GM21423 (cell line): Measurements from ENCODE around the gene ESR1.

Experiments
- ATAC-seq: cut with Tn5 transposase; IDR thresholded peaks from one replicate; pipeline ENCODE4 v1.9.1; 2021; ENCODE audit warnings: mild to moderate bottlenecking, moderate library complexity; ENCODE audit not compliant: unreplicated experiment

Gene ESR1

DNA sequence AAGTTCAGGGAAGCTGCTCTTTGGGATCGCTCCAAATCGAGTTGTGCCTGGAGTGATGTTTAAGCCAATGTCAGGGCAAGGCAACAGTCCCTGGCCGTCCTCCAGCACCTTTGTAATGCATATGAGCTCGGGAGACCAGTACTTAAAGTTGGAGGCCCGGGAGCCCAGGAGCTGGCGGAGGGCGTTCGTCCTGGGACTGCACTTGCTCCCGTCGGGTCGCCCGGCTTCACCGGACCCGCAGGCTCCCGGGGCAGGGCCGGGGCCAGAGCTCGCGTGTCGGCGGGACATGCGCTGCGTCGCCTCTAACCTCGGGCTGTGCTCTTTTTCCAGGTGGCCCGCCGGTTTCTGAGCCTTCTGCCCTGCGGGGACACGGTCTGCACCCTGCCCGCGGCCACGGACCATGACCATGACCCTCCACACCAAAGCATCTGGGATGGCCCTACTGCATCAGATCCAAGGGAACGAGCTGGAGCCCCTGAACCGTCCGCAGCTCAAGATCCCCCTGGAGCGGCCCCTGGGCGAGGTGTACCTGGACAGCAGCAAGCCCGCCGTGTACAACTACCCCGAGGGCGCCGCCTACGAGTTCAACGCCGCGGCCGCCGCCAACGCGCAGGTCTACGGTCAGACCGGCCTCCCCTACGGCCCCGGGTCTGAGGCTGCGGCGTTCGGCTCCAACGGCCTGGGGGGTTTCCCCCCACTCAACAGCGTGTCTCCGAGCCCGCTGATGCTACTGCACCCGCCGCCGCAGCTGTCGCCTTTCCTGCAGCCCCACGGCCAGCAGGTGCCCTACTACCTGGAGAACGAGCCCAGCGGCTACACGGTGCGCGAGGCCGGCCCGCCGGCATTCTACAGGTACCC lies at the start of gene ESR1:
Gene ESR1, plus strand, starts transcription at position 170 of the 858 bp plus-strand sequence. Its CDS starts 231 bp downstream, at position 401.
- ATAC-seq: no peak

DNA sequence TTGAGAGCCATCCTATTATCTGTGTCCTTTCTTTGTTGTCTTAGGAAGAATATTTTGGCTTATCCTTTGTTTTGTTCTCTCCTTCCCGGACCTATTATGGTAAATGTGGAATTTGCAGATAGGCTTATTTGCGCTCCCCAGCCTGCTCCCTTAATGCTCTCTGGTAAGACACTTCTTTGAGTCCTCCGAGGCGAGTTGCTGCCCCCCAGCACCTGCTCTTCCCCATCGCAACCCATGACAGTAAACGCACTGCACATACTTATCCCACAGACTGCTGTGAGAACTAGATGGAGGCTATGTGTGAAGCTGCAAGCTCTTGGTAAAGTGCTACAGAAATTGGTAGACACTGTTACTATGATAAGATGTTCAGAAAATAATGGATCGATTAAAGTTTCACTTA lies 47.0 kb upstream of the ESR1 start:
- no peak for ATAC-seq

DNA sequence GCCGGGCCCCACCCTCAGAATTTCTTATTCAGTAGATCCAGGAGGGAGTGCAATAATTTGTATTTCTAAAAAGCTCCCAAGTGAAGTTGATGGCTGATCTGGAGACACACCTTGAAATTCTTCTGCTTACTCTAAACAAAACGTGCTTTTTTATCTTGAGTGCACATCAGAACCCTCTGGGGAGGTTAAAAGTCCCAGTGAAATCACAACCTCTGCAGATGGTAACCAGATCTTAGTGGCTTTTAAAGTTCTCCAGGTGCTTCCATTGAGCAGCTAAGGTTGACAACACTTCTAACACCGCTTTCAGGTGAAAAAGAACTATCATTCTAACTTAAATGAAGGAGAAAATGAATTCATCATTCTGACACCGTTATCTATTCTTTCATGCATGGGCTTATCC lies 45.6 kb upstream of the ESR1 start:
- no peak for ATAC-seq

DNA sequence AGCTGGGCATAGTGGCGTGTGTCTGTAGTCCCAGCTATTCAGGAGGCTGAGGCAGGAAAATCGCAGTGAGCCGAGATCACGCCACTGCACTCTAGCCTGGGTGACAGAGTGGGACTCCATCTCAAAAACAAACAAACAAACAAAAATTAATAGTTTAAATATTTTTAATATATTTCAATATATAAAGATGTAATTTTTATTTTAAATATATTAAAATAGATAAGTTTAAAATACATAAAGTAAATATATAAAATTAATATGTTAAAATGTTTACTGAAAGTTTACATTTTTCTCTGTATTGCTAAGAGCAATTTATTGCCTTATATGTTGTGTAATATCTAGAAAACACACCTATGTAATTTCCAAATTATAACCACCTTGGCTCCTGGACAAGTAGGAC lies 44.7 kb upstream of the ESR1 start:
- no peak for ATAC-seq

DNA sequence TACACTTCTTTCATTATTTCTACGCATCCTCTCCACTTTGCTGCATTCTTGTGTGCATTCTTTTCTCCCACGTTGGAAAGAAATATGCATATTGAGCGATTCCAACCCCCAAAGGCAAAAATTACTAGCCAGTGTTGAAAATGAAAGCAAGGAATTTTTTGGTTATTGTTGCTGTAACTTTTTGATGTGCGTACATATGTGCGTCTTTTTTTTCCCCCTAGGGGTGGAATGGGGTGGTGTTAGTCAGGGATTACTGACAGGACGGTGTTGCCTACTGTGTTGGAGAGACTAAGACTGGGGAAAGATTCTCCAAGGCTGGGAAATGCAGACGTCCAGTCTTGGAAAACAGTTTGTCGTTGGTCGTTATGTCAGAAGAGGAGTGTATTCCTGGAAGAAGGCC lies 44.2 kb upstream of the ESR1 start:
- ATAC-seq: no peak

DNA sequence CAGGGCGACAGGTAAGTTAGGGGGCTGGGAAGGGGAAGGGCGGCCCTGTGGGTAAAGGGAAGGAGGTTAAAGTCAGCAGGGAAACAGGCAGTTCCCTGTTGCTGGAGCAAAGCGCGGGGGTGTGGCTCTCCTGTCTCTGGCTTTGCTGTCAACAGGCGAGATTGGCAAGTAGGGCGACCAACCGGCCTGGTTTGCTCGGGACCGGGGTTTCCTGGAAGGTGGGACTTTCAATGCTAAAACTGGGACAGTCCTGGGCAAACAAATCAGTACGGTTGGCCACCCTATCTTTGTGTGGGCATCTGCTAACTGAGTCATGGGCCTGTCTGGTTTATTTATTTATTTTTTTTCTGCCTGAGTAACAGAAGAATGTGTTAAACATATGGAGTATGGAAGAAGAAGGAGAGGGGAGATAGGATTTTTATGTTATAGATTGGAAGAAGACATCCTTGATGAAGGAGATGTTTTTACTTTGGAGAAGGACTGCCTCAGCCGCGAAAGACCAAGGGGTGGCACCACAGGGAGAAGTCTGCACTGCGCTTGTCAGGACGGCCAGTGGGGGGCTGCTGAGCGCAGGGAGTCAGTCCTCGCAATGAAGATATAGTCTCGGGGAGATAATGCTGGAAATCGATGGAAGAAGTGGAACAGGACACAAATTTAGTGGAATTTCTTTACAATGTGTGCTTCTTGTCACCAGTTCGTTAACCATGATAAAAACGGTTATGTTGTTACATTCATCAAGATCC lies 43.4 kb upstream of the ESR1 start:
- peak; percentile 86 for ATAC-seq

DNA sequence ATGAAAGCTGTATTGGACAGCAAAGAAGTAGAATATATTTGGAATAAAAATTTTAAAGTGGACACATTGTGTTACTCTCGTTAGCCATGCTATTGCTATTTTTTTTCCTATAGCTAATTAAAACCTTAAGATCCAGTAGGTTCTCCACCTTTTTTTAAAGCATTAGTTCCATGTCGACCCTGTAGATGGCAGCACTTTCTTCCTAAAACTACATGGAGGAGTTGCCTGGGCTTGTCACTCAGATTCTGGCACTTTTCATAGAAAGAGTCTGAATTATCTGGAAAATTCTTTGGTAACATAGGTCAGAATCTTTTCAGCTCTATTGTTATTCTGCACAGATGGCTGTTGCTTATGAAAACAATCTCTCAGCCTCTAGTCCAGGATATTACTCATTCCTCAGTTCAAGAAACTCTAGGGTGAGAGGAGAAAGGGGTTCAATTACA lies 42.0 kb upstream of the ESR1 start:
- ATAC-seq: no peak

DNA sequence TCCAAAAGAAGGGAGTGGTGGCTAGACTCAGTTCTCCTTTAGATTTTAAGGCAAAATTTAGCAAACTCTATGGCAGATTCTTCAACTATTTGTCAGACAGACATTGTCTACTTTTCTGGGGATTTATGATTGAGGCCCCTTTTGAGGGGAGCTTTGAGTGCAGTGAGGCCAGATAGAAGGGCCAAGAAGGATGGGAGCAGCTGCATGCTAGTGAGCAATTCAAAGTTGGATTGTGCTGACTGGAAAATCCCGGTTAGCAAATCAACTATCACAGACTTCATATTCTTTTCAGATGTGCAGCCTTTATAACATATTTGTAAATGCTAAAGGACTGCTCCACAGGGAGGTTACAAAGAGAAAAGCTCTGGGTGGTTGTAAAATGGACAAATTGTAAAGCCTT lies 35.0 kb upstream of the ESR1 start:
- ATAC-seq: no peak

DNA sequence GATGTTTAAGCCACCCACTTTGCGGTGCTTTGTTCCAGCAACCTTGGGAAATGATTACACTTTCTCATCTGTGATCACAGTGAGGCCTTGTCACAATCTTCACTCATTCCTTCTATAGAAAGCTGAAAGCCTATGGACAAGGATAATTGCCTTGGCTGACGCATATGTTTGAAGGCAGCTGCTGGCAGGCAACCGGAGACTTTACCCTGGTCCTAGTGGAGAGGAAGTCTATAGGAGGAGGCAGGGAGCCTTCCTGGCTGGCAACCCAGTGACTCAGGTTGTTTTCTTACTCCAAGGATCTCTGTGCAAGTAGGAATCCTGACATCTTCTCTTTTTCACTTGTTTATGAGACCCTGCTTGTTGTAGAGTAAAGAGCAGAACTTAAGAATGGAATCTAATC lies 34.1 kb upstream of the ESR1 start:
- ATAC-seq: no peak

DNA sequence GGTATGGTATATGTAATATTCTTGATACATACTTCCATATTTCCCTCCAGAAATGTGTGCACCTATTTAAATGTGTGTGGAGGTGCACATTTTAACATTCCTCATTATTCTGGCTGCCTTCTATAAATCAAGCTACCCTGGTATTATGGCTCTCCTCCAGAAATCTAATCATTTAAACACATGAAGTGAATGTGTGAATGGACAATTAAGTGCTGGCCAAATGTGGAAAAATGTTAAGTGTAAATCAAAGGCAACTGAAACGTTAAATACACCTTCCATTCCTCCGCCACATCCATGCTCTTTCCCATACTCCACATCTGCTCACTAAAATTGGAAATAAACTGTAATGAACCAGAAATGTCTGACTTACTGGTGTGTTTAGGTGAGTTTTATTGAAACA lies 24.9 kb upstream of the ESR1 start:
- no peak for ATAC-seq

DNA sequence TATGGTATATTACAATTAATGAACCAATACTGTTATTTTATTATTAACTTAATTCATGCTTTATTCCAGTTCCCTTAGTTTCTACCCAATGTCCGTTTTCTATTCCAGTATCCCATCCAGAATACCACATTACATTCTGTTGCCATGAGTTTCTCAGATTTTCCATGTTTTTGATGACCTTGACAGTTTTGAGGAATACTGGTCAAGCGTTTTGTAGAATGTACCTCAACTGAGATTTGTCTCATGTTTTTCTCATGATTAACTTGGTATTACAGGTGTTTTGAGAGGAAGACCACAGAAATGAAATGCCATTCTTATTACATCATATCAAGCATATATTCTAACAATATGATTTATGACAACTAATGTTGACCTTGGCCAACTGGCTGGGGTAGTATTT lies 23.8 kb upstream of the ESR1 start:
- ATAC-seq: no peak

DNA sequence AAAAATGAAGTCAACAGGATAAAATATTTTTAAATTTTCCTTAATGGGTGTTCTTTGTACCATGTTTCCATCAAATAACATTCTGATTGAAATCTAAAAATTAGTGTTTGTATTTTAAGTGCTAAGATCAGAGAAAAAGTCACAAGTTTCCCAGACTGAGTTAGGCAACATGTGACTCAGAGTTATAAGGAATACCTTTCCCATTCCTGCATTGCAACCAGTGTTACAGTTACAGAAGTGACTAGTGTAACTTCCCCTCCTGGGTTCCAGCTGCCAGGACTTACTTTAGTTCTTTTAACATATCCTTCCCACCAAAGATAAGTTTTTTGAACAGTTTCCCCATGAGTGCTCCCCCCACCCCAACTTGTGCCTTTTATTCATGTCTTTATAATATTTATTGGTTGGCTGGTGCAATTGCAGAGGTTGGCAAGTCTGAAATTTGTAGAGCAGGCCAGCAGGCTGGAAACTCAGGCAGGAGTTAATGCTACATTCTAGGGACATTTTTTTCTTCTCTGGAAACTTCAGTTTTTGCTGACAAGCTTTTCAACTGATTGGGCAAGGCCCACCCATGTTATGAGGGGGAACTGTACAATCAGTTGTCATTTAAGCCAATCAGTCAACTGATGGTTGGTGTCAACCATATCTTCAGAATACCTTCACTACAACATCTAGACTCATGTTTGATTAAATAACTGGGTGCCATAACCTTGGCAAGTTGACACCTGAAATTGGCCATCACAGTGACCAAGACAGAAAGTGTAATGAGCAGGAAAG lies 22.9 kb upstream of the ESR1 start:
- ATAC-seq: no peak

DNA sequence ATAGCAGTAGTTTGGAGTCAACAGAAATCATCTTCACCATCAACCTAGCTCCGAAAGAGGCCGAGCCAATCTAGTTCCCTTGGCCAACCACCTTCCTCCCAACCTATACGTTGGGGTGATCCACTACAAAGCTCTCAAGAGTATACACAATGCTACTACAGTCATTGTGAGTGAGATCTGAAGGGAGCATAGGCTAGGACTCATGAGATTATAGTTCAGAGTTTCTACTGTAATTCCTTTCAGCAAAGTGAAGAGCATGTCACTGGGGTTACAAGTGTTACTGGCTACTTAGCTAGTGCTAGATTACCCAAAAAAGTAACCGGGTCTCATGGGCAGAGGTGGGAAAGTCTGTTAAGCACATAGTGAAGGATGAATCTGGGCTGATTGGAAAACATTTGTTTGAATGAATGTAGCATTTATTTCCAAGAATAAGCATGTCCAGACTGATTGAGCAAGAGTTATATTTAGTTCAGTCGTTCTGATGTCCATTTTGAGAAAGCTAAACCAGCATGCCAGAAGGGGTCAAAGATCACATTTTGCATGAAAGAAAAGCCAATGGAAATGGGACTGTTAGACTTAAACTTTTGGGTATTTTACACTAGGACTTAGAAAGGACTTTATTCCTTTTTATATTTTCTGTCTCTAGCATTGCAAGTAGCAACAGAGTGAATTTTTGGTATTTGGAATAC lies 10.5 kb upstream of the ESR1 start:
- no peak for ATAC-seq

DNA sequence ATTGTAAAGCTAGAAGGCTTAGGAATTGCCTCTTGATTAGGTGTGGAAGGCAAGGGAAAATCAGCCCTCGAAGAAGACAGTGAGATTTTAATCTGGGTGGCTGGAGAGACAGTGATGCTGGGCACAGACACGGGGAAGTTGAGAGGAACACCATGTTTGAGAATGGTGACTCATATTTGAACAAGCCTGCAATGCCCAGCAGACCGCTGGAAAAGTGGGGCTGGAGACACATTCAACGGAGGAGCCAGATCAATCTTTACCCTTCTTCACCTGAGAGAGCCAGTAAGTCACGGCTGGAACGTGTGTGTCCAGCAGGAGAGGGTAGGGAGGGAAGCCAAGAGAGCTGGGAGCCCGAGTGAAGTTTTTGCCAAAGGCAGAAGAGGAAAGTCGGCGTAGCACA lies 3.7 kb upstream of the ESR1 start:
- ATAC-seq: no peak

DNA sequence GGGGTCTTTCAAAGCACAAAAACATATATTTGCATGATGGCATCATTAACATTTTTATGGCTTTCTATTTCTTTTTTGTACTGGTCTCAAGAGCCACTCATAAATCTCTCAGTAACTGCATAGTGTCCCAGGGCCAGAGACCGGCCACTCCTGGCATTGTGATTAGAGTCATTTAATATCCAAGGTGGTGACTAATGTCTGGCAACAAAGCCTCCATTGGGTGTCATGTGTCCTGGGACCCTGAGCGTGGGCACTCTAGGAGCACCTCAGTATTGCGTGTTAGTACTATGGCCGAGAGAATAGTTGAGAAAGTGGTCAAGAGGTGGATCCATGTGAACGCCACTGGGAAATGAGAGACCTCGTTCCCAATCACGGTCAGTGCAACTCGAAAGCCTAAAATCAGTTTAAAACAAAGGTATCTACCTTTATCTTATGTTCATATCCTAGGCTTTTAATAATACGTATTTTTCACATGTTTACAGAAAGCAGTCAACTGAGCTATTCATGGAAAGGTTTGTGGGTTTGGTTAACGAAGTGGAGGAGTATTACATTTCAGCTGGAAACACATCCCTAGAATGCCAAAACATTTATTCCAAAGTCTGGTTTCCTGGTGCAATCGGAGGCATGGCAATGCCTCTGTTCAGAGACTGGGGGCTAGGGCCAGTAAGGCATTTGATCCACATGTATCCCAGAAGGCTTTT lies 2.7 kb upstream of the ESR1 start:
- ATAC-seq: no peak

DNA sequence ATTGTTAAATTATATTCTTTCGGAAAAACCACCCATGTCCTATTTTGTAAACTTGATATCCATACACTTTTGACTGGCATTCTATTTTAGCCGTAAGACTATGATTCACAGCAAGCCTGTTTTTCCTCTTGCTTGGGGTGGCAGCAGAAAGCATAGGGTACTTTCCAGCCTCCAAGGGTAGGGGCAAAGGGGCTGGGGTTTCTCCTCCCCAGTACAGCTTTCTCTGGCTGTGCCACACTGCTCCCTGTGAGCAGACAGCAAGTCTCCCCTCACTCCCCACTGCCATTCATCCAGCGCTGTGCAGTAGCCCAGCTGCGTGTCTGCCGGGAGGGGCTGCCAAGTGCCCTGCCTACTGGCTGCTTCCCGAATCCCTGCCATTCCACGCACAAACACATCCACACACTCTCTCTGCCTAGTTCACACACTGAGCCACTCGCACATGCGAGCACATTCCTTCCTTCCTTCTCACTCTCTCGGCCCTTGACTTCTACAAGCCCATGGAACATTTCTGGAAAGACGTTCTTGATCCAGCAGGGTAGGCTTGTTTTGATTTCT lies 2.1 kb upstream of the ESR1 start:
- no peak for ATAC-seq

DNA sequence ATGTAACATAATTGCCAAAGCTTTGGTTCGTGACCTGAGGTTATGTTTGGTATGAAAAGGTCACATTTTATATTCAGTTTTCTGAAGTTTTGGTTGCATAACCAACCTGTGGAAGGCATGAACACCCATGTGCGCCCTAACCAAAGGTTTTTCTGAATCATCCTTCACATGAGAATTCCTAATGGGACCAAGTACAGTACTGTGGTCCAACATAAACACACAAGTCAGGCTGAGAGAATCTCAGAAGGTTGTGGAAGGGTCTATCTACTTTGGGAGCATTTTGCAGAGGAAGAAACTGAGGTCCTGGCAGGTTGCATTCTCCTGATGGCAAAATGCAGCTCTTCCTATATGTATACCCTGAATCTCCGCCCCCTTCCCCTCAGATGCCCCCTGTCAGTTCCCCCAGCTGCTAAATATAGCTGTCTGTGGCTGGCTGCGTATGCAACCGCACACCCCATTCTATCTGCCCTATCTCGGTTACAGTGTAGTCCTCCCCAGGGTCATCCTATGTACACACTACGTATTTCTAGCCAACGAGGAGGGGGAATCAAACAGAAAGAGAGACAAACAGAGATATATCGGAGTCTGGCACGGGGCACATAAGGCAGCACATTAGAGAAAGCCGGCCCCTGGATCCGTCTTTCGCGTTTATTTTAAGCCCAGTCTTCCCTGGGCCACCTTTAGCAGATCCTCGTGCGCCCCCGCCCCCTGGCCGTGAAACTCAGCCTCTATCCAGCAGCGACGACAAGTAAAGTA lies 547 bp upstream of the ESR1 start:
- ATAC-seq: no peak

DNA sequence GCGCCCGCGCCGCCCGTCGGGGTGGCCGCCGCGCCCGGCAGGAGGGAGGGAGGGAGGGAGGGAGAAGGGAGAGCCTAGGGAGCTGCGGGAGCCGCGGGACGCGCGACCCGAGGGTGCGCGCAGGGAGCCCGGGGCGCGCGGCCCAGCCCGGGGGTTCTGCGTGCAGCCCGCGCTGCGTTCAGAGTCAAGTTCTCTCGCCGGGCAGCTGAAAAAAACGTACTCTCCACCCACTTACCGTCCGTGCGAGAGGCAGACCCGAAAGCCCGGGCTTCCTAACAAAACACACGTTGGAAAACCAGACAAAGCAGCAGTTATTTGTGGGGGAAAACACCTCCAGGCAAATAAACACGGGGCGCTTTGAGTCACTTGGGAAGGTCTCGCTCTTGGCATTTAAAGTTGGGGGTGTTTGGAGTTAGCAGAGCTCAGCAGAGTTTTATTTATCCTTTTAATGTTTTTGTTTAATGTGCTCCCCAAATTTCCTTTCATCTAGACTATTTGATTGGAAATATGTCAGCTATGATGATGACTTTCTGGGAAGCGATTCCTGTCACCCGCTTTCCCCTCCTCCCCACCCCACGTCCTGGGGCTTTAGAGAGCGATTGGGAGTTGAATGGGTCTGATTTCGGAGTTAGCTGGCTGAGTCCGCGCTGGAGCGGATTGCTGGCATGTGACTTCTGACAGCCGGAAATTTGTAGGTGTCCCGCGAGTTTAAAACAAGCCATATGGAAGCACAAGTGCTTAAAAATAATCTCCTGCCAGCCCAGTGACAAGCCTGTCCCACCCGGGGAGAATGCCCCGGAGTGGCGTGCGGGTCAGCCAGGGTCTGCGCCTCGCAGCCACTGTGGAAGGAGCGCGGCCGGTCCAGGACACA lies 1.1 kb downstream of the ESR1 start:
- no peak for ATAC-seq
